Measurements from ENCODE around the gene AMIGO3. TPM values are rescaled to one million over a fixed set of nuclear protein-coding genes. Genes with fewer than 3 reads are reported as not detected.
"Not testable (repeated sequence)": the region's sequence is repeated elsewhere in the genome, so short reads cannot be mapped to it uniquely, and the experiment has no call there.

Gene AMIGO3
- total and polyA plus RNA-seq, 2 experiments from 2014 or later = 0.18 TPM; not detected in 1

- Histone ChIP-seq H3K4me2 (ENCODE audit: unreplicated experiment) (peak within 1 kb of the TSS; percentile 98), H3K9ac (peak within 1 kb of the TSS; percentile 88), H2AFZ (peak within 1 kb of the TSS; percentile 96), H4K20me1 (ENCODE audit: insufficient read depth) (no peaks in the 10 kb centered on the region; the same call in 1 of the 2 replicates), H3F3A (ENCODE audit: insufficient read depth) (no peaks in the 10 kb centered on the region), H3K4me1 (ENCODE audit: insufficient read depth) (peaks cover 11% of the 10 kb centered on the region; the same call in 1 of the 2 replicates), H3K79me2 (ENCODE audit: insufficient read depth) (peaks cover 47% of the 10 kb centered on the region), H3K9me3 (ENCODE audit: low read depth) (no peaks in the 10 kb centered on the region), H3K9me2 (ENCODE audit: insufficient read depth) (no peaks in the 10 kb centered on the region), H3K4me3 (peak within 1 kb of the TSS; percentile 93), H3K27ac (peak within 1 kb of the TSS; percentile 30), H3K27me3 (replicated peaks; ENCODE audit: insufficient read depth) (no peaks in the 10 kb centered on the region), H3K36me3 (ENCODE audit: low read depth) (no peaks in the 10 kb centered on the region)
- DNase-seq = peak; percentile 89
- WGBS, 2 experiments (ENCODE audit: low coverage in 1 of 2, low lambda C conversion rate in 2 of 2, missing lambda C conversion rate in 2 of 2) = 3 to 4% methylated on average over 42 to 66 of the region's 66 CpGs
- TF ChIP-seq EZH2 (IDR thresholded peaks at IDR 0.05; ENCODE audit: insufficient read depth, poor library complexity, severe bottlenecking) = no peak
- TF ChIP-seq EZH2phosphoT487 (IDR thresholded peaks at IDR 0.05; ENCODE audit: insufficient read depth, low read depth) = no peak
- in situ Hi-C loops (cut with MboI) = no loop called here
Measured at GRCh38 chr3:49689046-49689907, 30.2 kb downstream of the AMIGO3 start, which contains the start of the genes MST1 and RNF123. TSS of gene MST1 (minus strand) at chr3:49689474. CDS start at chr3:49688691, 783 bp downstream. TSS of gene RNF123 (plus strand) at chr3:49689557. CDS start at chr3:49691166, 1,609 bp downstream.

GRCh38 chr3:49688338-49689045 lies 31.0 kb downstream of the AMIGO3 start:
- H3K9me2 ChIP-seq (ENCODE audit: insufficient read depth); H3K27me3 ChIP-seq (replicated peaks; ENCODE audit: insufficient read depth); H3F3A ChIP-seq (ENCODE audit: insufficient read depth); H3K36me3 ChIP-seq (ENCODE audit: low read depth); DNase-seq; in situ Hi-C loops (cut with MboI); H3K9me3 ChIP-seq (ENCODE audit: low read depth); H4K20me1 ChIP-seq (ENCODE audit: insufficient read depth): not testable (repeated sequence)
- Histone ChIP-seq H3K4me3 (peak overlapping the region; percentile 93), H3K9ac (peak overlapping the region; percentile 88), H3K4me1 (ENCODE audit: insufficient read depth) (peaks cover 11% of the 10 kb centered on the region; the same call in 1 of the 2 replicates), H3K4me2 (ENCODE audit: unreplicated experiment) (peak overlapping the region; percentile 98), H2AFZ (peak overlapping the region; percentile 96), H3K79me2 (ENCODE audit: insufficient read depth) (peaks cover 39% of the 10 kb centered on the region), H3K27ac (peak overlapping the region; percentile 30)
- 75 to 79% methylated on average over 7 of the region's 7 CpGs for WGBS, 2 experiments (ENCODE audit: low coverage in 1 of 2, low lambda C conversion rate in 2 of 2, missing lambda C conversion rate in 2 of 2)

- H3K27ac ChIP-seq; DNase-seq; H3K36me3 ChIP-seq (ENCODE audit: low read depth); H3K4me3 ChIP-seq; H4K20me1 ChIP-seq (ENCODE audit: insufficient read depth); H3K4me2 ChIP-seq (ENCODE audit: unreplicated experiment); H2AFZ ChIP-seq; H3K27me3 ChIP-seq (replicated peaks; ENCODE audit: insufficient read depth); H3K9me3 ChIP-seq (ENCODE audit: low read depth); H3K9ac ChIP-seq; H3F3A ChIP-seq (ENCODE audit: insufficient read depth); in situ Hi-C loops (cut with MboI); H3K9me2 ChIP-seq (ENCODE audit: insufficient read depth): not testable (repeated sequence)
- WGBS, 2 experiments (ENCODE audit: low coverage in 1 of 2, low lambda C conversion rate in 2 of 2, missing lambda C conversion rate in 2 of 2) = 90% methylated on average over 11 to 12 of the region's 12 CpGs
- Histone ChIP-seq H3K4me1 (ENCODE audit: insufficient read depth) (peaks cover 11% of the 10 kb centered on the region; the same call in 1 of the 2 replicates), H3K79me2 (ENCODE audit: insufficient read depth) (peaks cover 31% of the 10 kb centered on the region)
Measured at GRCh38 chr3:49687424-49687795, 32.1 kb downstream of the AMIGO3 start.

GRCh38 chr3:49686769-49687423 lies 32.6 kb downstream of the AMIGO3 start:
- H3K4me3 ChIP-seq = peak overlapping the region; percentile 51
- peaks cover 11% of the 10 kb centered on the region; the same call in 1 of the 2 replicates for H3K4me1 ChIP-seq (ENCODE audit: insufficient read depth)
- peak overlapping the region; percentile 39; the same call in 1 of the 2 replicates for H2AFZ ChIP-seq
- H3K9ac ChIP-seq; H3K9me3 ChIP-seq (ENCODE audit: low read depth); H4K20me1 ChIP-seq (ENCODE audit: insufficient read depth); H3K27ac ChIP-seq; H3K9me2 ChIP-seq (ENCODE audit: insufficient read depth); H3K27me3 ChIP-seq (replicated peaks; ENCODE audit: insufficient read depth); H3K36me3 ChIP-seq (ENCODE audit: low read depth); in situ Hi-C loops (cut with MboI); H3F3A ChIP-seq (ENCODE audit: insufficient read depth): not testable (repeated sequence)
- peaks cover 26% of the 10 kb centered on the region for H3K79me2 ChIP-seq (ENCODE audit: insufficient read depth)
- H3K4me2 ChIP-seq (ENCODE audit: unreplicated experiment) = peak overlapping the region; percentile 34
- DNase-seq = peak; percentile 67
- 12 to 17% methylated on average over 36 to 42 of the region's 44 CpGs for WGBS, 2 experiments (ENCODE audit: low coverage in 1 of 2, low lambda C conversion rate in 2 of 2, missing lambda C conversion rate in 2 of 2)

GRCh38 chr3:49686346-49686745 lies 33.1 kb downstream of the AMIGO3 start:
- H3K36me3 ChIP-seq (ENCODE audit: low read depth); H3K9ac ChIP-seq; H3K9me3 ChIP-seq (ENCODE audit: low read depth); H4K20me1 ChIP-seq (ENCODE audit: insufficient read depth); H3F3A ChIP-seq (ENCODE audit: insufficient read depth); H3K27me3 ChIP-seq (replicated peaks; ENCODE audit: insufficient read depth); DNase-seq; in situ Hi-C loops (cut with MboI); H3K9me2 ChIP-seq (ENCODE audit: insufficient read depth); H3K27ac ChIP-seq: not testable (repeated sequence)
- 5 to 6% methylated on average over 20 to 29 of the region's 29 CpGs for WGBS, 2 experiments (ENCODE audit: low coverage in 1 of 2, low lambda C conversion rate in 2 of 2, missing lambda C conversion rate in 2 of 2)
- Histone ChIP-seq H3K79me2 (ENCODE audit: insufficient read depth) (peaks cover 20% of the 10 kb centered on the region), H2AFZ (peak overlapping the region; percentile 39; the same call in 1 of the 2 replicates), H3K4me1 (ENCODE audit: insufficient read depth) (peaks cover 11% of the 10 kb centered on the region; the same call in 1 of the 2 replicates), H3K4me2 (ENCODE audit: unreplicated experiment) (peak overlapping the region; percentile 34), H3K4me3 (peak overlapping the region; percentile 51)

GRCh38 chr3:49685846-49686245 lies 33.6 kb downstream of the AMIGO3 start:
- WGBS, 2 experiments (ENCODE audit: low coverage in 1 of 2, low lambda C conversion rate in 2 of 2, missing lambda C conversion rate in 2 of 2) = 12 to 20% methylated on average over 27 to 31 of the region's 36 CpGs
- H3K36me3 ChIP-seq (ENCODE audit: low read depth); H3K4me2 ChIP-seq (ENCODE audit: unreplicated experiment); H3K9me2 ChIP-seq (ENCODE audit: insufficient read depth); H3K9ac ChIP-seq; H3F3A ChIP-seq (ENCODE audit: insufficient read depth); H3K27ac ChIP-seq; H3K9me3 ChIP-seq (ENCODE audit: low read depth); H3K4me1 ChIP-seq (ENCODE audit: insufficient read depth); in situ Hi-C loops (cut with MboI); H3K4me3 ChIP-seq; H2AFZ ChIP-seq; H4K20me1 ChIP-seq (ENCODE audit: insufficient read depth); H3K27me3 ChIP-seq (replicated peaks; ENCODE audit: insufficient read depth): not testable (repeated sequence)
- DNase-seq = peak; percentile 38
- H3K79me2 ChIP-seq (ENCODE audit: insufficient read depth) = peaks cover 15% of the 10 kb centered on the region

Data from GM23248 (cell line).